Mucosa of stomach (tissue), 1 donor: ENCODE results near the gene GRK1.

Experiments used
- H3K27me3 ChIP-seq: one replicate; pipeline ENCODE4 v1.7.0; 2013; ENCODE audit warnings: mild to moderate bottlenecking, low read length; ENCODE audit not compliant: control insufficient read depth, insufficient read depth
- H3K36me3 ChIP-seq: one replicate; pipeline ENCODE4 v1.7.0; 2013; ENCODE audit warnings: low read length; ENCODE audit not compliant: control insufficient read depth, insufficient read depth
- H3K4me1 ChIP-seq: one replicate; pipeline ENCODE4 v1.7.0; 2013; ENCODE audit warnings: mild to moderate bottlenecking, low read length; ENCODE audit not compliant: control insufficient read depth, insufficient read depth
- H3K4me3 ChIP-seq: one replicate; pipeline ENCODE4 v1.7.0; 2013; ENCODE audit warnings: low read length
- H3K9ac ChIP-seq: one replicate; pipeline ENCODE4 v1.7.0; 2013; ENCODE audit warnings: mild to moderate bottlenecking, low read length, moderate library complexity
- H3K9me3 ChIP-seq: one replicate; pipeline ENCODE4 v1.7.0; 2013; ENCODE audit warnings: mild to moderate bottlenecking, low read length, moderate library complexity; ENCODE audit not compliant: control insufficient read depth
- donor health status: Pancreatic carcinoma.

GRK1 gene

GRCh38 chr13:113625965-113626721 lies 40.9 kb upstream of the GRK1 start:
- H3K9ac ChIP-seq: no peak overlapping the region
- no peaks in the 10 kb centered on the region for H3K27me3 ChIP-seq
- no peak overlapping the region for H3K4me3 ChIP-seq
- no peaks in the 10 kb centered on the region for H3K4me1 ChIP-seq
- H3K36me3 ChIP-seq: no peaks in the 10 kb centered on the region
- no peaks in the 10 kb centered on the region for H3K9me3 ChIP-seq

GRCh38 chr13:113627136-113627535 lies 39.9 kb upstream of the GRK1 start:
- H3K36me3 ChIP-seq: no peaks in the 10 kb centered on the region
- no peak overlapping the region for H3K9ac ChIP-seq
- no peaks in the 10 kb centered on the region for H3K9me3 ChIP-seq
- H3K27me3 ChIP-seq: no peaks in the 10 kb centered on the region
- H3K4me1 ChIP-seq: no peaks in the 10 kb centered on the region
- no peak overlapping the region for H3K4me3 ChIP-seq

GRCh38 chr13:113628291-113629270 lies 38.4 kb upstream of the GRK1 start:
- Histone ChIP-seq H3K4me3 (no peak overlapping the region), H3K36me3 (no peaks in the 10 kb centered on the region), H3K27me3 (no peaks in the 10 kb centered on the region), H3K4me1 (no peaks in the 10 kb centered on the region), H3K9ac (no peak overlapping the region), H3K9me3 (no peaks in the 10 kb centered on the region)

- Histone ChIP-seq H3K27me3 (no peaks in the 10 kb centered on the region), H3K9me3 (no peaks in the 10 kb centered on the region), H3K9ac (no peak overlapping the region), H3K36me3 (peaks cover 4% of the 10 kb centered on the region), H3K4me3 (no peak overlapping the region), H3K4me1 (no peaks in the 10 kb centered on the region)
Measured at GRCh38 chr13:113629866-113630265, 37.2 kb upstream of the GRK1 start.

- Histone ChIP-seq H3K9ac (no peak overlapping the region), H3K4me1 (no peaks in the 10 kb centered on the region), H3K4me3 (no peak overlapping the region), H3K36me3 (peaks cover 4% of the 10 kb centered on the region), H3K27me3 (no peaks in the 10 kb centered on the region), H3K9me3 (no peaks in the 10 kb centered on the region)
Measured at GRCh38 chr13:113630296-113630695, 36.7 kb upstream of the GRK1 start.

GRCh38 chr13:113630804-113631203 lies 36.2 kb upstream of the GRK1 start:
- H3K4me1 ChIP-seq: no peaks in the 10 kb centered on the region
- peaks cover 4% of the 10 kb centered on the region for H3K36me3 ChIP-seq
- H3K27me3 ChIP-seq: no peaks in the 10 kb centered on the region
- H3K4me3 ChIP-seq: no peak overlapping the region
- H3K9ac ChIP-seq: no peak overlapping the region
- H3K9me3 ChIP-seq: no peaks in the 10 kb centered on the region

- Histone ChIP-seq H3K9me3 (no peaks in the 10 kb centered on the region), H3K36me3 (peaks cover 4% of the 10 kb centered on the region)
Measured at GRCh38 chr13:113631341-113632095, 35.5 kb upstream of the GRK1 start.

GRCh38 chr13:113632706-113633484 lies 34.1 kb upstream of the GRK1 start:
- no peaks in the 10 kb centered on the region for H3K9me3 ChIP-seq
- H3K4me3 ChIP-seq: no peak overlapping the region
- no peak overlapping the region for H3K9ac ChIP-seq
- no peaks in the 10 kb centered on the region for H3K27me3 ChIP-seq
- peaks cover 4% of the 10 kb centered on the region for H3K36me3 ChIP-seq
- H3K4me1 ChIP-seq: no peaks in the 10 kb centered on the region

More at GRCh38 chr13:113631341-113632095, 35.5 kb upstream of the GRK1 start:
- no peak overlapping the region for H3K4me3 ChIP-seq
- H3K4me1 ChIP-seq: no peaks in the 10 kb centered on the region
- H3K27me3 ChIP-seq: no peaks in the 10 kb centered on the region
- H3K9ac ChIP-seq: no peak overlapping the region

- H3K36me3 ChIP-seq: peaks cover 4% of the 10 kb centered on the region
- no peak overlapping the region for H3K9ac ChIP-seq
- no peaks in the 10 kb centered on the region for H3K9me3 ChIP-seq
Measured at GRCh38 chr13:113633485-113633873, 33.5 kb upstream of the GRK1 start.

GRCh38 chr13:113634279-113635047 lies 32.6 kb upstream of the GRK1 start:
- H3K9ac ChIP-seq: no peak overlapping the region
- H3K36me3 ChIP-seq: peaks cover 4% of the 10 kb centered on the region

More at GRCh38 chr13:113633485-113633873, 33.5 kb upstream of the GRK1 start:
- H3K27me3 ChIP-seq: no peaks in the 10 kb centered on the region
- H3K4me1 ChIP-seq: no peaks in the 10 kb centered on the region
- H3K4me3 ChIP-seq: no peak overlapping the region

GRCh38 chr13:113635048-113635420 lies 32.0 kb upstream of the GRK1 start:
- peaks cover 4% of the 10 kb centered on the region for H3K36me3 ChIP-seq

More at GRCh38 chr13:113634279-113635047, 32.6 kb upstream of the GRK1 start:
- no peaks in the 10 kb centered on the region for H3K9me3 ChIP-seq
- H3K4me1 ChIP-seq: no peaks in the 10 kb centered on the region
- no peaks in the 10 kb centered on the region for H3K27me3 ChIP-seq
- H3K4me3 ChIP-seq: no peak overlapping the region

More at GRCh38 chr13:113635048-113635420, 32.0 kb upstream of the GRK1 start:
- no peaks in the 10 kb centered on the region for H3K4me1 ChIP-seq
- H3K9ac ChIP-seq: no peak overlapping the region
- H3K27me3 ChIP-seq: no peaks in the 10 kb centered on the region
- H3K9me3 ChIP-seq: no peaks in the 10 kb centered on the region
- H3K4me3 ChIP-seq: no peak overlapping the region
